ENCODE data around the gene STARD8. TPM values are rescaled to one million over a fixed set of nuclear protein-coding genes. Genes with fewer than 3 reads are reported as not detected.

STARD8 gene
- total RNA-seq, 1 donor: 2.9 TPM

- no peak overlapping the region for H3K4me3 ChIP-seq (ENCODE audit: low read depth, low read length)
- no peak for TF ChIP-seq CTCF (IDR thresholded peaks at IDR 0.05; ENCODE audit: insufficient read depth, low read length)
- DNase-seq (ENCODE audit: low read depth): no peak
Measured at GRCh38 chrX:68659786-68660185, 12.3 kb downstream of the STARD8 start.

DNA sequence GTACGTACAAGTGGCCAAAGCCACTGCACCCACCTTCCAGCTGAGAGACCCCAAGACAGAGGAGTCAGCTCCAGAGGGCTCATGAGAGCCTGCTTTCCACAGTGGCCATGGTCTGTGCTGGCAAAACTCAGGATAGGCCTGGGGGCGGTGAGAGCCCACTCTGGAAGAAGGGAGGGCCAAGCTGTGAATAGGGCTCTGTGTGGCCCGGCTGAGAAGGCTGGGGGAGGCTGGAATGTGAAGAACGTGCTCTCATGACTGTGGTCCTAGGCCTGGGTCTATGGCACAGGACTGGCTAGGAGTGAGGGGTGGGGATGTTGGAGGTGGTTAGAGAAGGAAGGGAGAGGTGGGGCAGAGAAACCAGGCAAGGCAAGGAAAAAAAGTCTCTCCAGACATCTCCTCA lies 13.3 kb downstream of the STARD8 start:
- DNase-seq (ENCODE audit: low read depth): no peak
- H3K4me3 ChIP-seq (ENCODE audit: low read depth, low read length): no peak overlapping the region
- TF ChIP-seq CTCF (IDR thresholded peaks at IDR 0.05; ENCODE audit: insufficient read depth, low read length): no peak

GRCh38 chrX:68665502-68665901 lies 18.0 kb downstream of the STARD8 start:
- peak; percentile 2 for TF ChIP-seq CTCF (IDR thresholded peaks at IDR 0.05; ENCODE audit: insufficient read depth, low read length)
- DNase-seq (ENCODE audit: low read depth): no peak
- no peak overlapping the region for H3K4me3 ChIP-seq (ENCODE audit: low read depth, low read length)

- DNase-seq (ENCODE audit: low read depth): no peak
- H3K4me3 ChIP-seq (ENCODE audit: low read depth, low read length): no peak overlapping the region
- TF ChIP-seq CTCF (IDR thresholded peaks at IDR 0.05; ENCODE audit: insufficient read depth, low read length): no peak
Measured at GRCh38 chrX:68666580-68666979, 19.1 kb downstream of the STARD8 start.

DNA sequence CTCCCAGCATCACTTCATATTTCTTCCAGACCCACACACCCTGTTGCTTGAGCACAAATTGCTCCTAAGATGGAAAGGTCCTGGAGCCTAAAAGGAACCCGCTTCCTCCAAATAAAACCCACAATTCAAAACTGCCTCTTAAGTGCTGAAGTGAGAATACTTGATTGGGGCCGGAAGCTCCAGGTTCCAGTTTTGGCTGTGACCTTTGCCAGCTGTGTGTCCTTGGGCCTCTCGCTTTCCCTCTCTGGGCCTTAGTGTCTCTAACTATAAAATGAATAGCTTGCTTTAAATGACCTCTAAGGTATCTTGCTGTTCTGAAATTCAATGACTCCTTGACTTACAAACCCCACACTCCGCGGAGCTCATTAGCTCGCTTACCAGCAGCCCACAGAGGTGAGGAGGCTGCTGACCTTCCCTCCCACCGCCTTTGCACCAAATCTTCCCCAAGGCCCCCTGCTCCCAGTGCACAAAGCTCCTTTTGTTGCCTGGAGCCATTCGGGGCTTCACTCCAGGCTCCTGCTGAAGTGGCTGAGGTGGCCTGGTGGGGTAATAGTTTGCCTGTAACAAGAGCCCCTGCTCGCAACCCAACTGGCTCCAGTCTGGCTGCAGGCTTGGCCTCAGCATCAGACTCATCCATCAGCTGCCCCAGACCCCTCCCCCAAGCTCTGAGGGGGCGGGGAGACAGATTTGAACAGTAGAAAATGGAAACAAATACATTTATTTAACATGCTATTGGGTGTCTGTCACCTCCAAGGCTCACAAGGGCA lies 21.8 kb downstream of the STARD8 start:
- H3K4me3 ChIP-seq (ENCODE audit: low read depth, low read length): no peak overlapping the region
- no peak for TF ChIP-seq CTCF (IDR thresholded peaks at IDR 0.05; ENCODE audit: insufficient read depth, low read length)
- DNase-seq (ENCODE audit: low read depth): peak; percentile 47

GRCh38 chrX:68669871-68670270 lies 22.4 kb downstream of the STARD8 start:
- peak; percentile 60 for DNase-seq (ENCODE audit: low read depth)
- no peak for TF ChIP-seq CTCF (IDR thresholded peaks at IDR 0.05; ENCODE audit: insufficient read depth, low read length)
- H3K4me3 ChIP-seq (ENCODE audit: low read depth, low read length): no peak overlapping the region

- peak; percentile 29 for DNase-seq (ENCODE audit: low read depth)
- no peak for TF ChIP-seq CTCF (IDR thresholded peaks at IDR 0.05; ENCODE audit: insufficient read depth, low read length)
- H3K4me3 ChIP-seq (ENCODE audit: low read depth, low read length): no peak overlapping the region
Measured at GRCh38 chrX:68671221-68671620, 23.8 kb downstream of the STARD8 start.

Measured in fibroblast of the aortic adventitia (primary cell).